Suprapubic skin (tissue), 4 donors: ENCODE measurements around the gene SV2C. TPM values are rescaled to one million over a fixed set of nuclear protein-coding genes. Genes with fewer than 3 reads are reported as not detected.

Experiments
- DNase-seq, 2 donors: peaks; one replicate each; pipeline ENCODE4 v3.0.0-alpha.2; 2019; ENCODE audit warnings: low spot score in 2 of 2
- H3K27ac ChIP-seq: fragments of 200-600 bp; sonication (generic); one replicate; pipeline ENCODE4 v1.5.1; 2019
- H3K27me3 ChIP-seq: fragments of 200-600 bp; sonication (generic); one replicate; pipeline ENCODE4 v1.5.1; 2019
- H3K36me3 ChIP-seq: fragments of 200-600 bp; sonication (generic); one replicate; pipeline ENCODE4 v1.5.1; 2019
- H3K4me1 ChIP-seq: fragments of 200-600 bp; sonication (generic); one replicate; pipeline ENCODE4 v1.5.1; 2019
- H3K4me3 ChIP-seq: fragments of 200-600 bp; sonication (generic); one replicate; pipeline ENCODE4 v1.5.1; 2019; ENCODE audit warnings: mild to moderate bottlenecking
- H3K9me3 ChIP-seq: fragments of 200-600 bp; sonication (generic); one replicate; pipeline ENCODE4 v1.5.1; 2019
- EP300 ChIP-seq: sonication (generic); formaldehyde crosslinking; IDR thresholded peaks from one replicate; pipeline ENCODE4 v1.6.1; 2017; ENCODE audit warnings: antibody characterized with exemption
- POLR2A ChIP-seq, 2 donors: fragments of 450-650 bp; IDR thresholded peaks; one replicate each; pipeline ENCODE4 v1.6.1; 2017; ENCODE audit warnings: antibody characterized with exemption in 2 of 2, mild to moderate bottlenecking in 2 of 2, moderate library complexity in 2 of 2
- POLR2AphosphoS5 ChIP-seq, 3 donors: sonication (generic); formaldehyde crosslinking; IDR thresholded peaks; one replicate each; pipeline ENCODE4 v1.6.1; 2017; ENCODE audit warnings: antibody characterized with exemption in 3 of 3
- WGBS: methylation state at CpG from one replicate; pipeline ENCODE4 v1.1.5; 2018; 5-methylcytosine and 5-hydroxymethylcytosine counted together
- total RNA-seq, 4 donors: library from RNA; depleted of rRNA; stranded (reverse); fragments of >200 nt; gene quantifications; one replicate each; pipeline ENCODE4 v1.1.0, GENCODE V29; 2016
- TF ChIP-seq, protein P1 (sequence below), 2 donors: fragments of 200-600 bp in 1 of 2; fragments of 450-650 bp in 1 of 2; sonication (generic) in 1 of 2; IDR thresholded peaks; one replicate each; pipeline ENCODE4 v1.5.1; 2016 to 2019; ENCODE audit warnings: antibody characterized with exemption in 2 of 2, mild to moderate bottlenecking in 1 of 2, moderate library complexity in 1 of 2

The SV2C gene
- total RNA-seq, 4 donors from 2014 or later, result 0.16 to 0.30 (median 0.23) TPM; not detected in 1

- Histone ChIP-seq H3K4me3 (no peak overlapping the region), H3K27me3 (no peaks in the 10 kb centered on the region), H3K36me3 (no peaks in the 10 kb centered on the region), H3K9me3 (no peaks in the 10 kb centered on the region), H3K4me1 (no peaks in the 10 kb centered on the region), H3K27ac (no peak overlapping the region)
- TF ChIP-seq, protein P1, sequence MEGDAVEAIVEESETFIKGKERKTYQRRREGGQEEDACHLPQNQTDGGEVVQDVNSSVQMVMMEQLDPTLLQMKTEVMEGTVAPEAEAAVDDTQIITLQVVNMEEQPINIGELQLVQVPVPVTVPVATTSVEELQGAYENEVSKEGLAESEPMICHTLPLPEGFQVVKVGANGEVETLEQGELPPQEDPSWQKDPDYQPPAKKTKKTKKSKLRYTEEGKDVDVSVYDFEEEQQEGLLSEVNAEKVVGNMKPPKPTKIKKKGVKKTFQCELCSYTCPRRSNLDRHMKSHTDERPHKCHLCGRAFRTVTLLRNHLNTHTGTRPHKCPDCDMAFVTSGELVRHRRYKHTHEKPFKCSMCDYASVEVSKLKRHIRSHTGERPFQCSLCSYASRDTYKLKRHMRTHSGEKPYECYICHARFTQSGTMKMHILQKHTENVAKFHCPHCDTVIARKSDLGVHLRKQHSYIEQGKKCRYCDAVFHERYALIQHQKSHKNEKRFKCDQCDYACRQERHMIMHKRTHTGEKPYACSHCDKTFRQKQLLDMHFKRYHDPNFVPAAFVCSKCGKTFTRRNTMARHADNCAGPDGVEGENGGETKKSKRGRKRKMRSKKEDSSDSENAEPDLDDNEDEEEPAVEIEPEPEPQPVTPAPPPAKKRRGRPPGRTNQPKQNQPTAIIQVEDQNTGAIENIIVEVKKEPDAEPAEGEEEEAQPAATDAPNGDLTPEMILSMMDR (IDR thresholded peaks at IDR 0.05), result no peak
- no peak for TF ChIP-seq EP300
- no peak for DNase-seq
- 0% methylated on average over 2 of the region's 2 CpGs for WGBS
These were observed 140.5 kb downstream of the SV2C start for GRCh38 chr5:76223696-76224095.

- no peak for DNase-seq
- Histone ChIP-seq H3K4me3 (no peak overlapping the region), H3K36me3 (no peaks in the 10 kb centered on the region), H3K9me3 (no peaks in the 10 kb centered on the region), H3K27ac (no peak overlapping the region), H3K27me3 (no peaks in the 10 kb centered on the region), H3K4me1 (no peaks in the 10 kb centered on the region)
- 57% methylated on average over 1 of the region's 1 CpG for WGBS
- TF ChIP-seq EP300 (no peak), POLR2AphosphoS5 (IDR thresholded peaks at IDR 0.05) (no peak), POLR2A (IDR thresholded peaks at IDR 0.05) (no peak)
- TF ChIP-seq, protein P1 (IDR thresholded peaks at IDR 0.05), result no peak
These were observed 141.7 kb downstream of the SV2C start for GRCh38 chr5:76224898-76225297.

GRCh38 chr5:76225336-76225735, 142.2 kb downstream of the SV2C start:
- H3K36me3 ChIP-seq, result no peaks in the 10 kb centered on the region
- TF ChIP-seq EP300, result no peak
- 71% methylated on average over 2 of the region's 2 CpGs for WGBS
- DNase-seq, result no peak
- no peak overlapping the region for H3K4me3 ChIP-seq
- no peak overlapping the region for H3K27ac ChIP-seq
- H3K27me3 ChIP-seq, result no peaks in the 10 kb centered on the region
- no peaks in the 10 kb centered on the region for H3K9me3 ChIP-seq
- H3K4me1 ChIP-seq, result no peaks in the 10 kb centered on the region

GRCh38 chr5:76229900-76230299, 146.7 kb downstream of the SV2C start:
- no peak overlapping the region for H3K27ac ChIP-seq
- H3K27me3 ChIP-seq, result no peaks in the 10 kb centered on the region
- H3K9me3 ChIP-seq, result no peaks in the 10 kb centered on the region
- H3K4me3 ChIP-seq, result no peak overlapping the region
- DNase-seq, result no peak
- WGBS, result 70% methylated on average over 3 of the region's 3 CpGs
- TF ChIP-seq POLR2AphosphoS5 (IDR thresholded peaks at IDR 0.05) (no peak), EP300 (no peak), POLR2A (IDR thresholded peaks at IDR 0.05) (no peak)
- TF ChIP-seq, protein P1 (IDR thresholded peaks at IDR 0.05), result no peak
- no peaks in the 10 kb centered on the region for H3K36me3 ChIP-seq
- H3K4me1 ChIP-seq, result no peaks in the 10 kb centered on the region

DNA sequence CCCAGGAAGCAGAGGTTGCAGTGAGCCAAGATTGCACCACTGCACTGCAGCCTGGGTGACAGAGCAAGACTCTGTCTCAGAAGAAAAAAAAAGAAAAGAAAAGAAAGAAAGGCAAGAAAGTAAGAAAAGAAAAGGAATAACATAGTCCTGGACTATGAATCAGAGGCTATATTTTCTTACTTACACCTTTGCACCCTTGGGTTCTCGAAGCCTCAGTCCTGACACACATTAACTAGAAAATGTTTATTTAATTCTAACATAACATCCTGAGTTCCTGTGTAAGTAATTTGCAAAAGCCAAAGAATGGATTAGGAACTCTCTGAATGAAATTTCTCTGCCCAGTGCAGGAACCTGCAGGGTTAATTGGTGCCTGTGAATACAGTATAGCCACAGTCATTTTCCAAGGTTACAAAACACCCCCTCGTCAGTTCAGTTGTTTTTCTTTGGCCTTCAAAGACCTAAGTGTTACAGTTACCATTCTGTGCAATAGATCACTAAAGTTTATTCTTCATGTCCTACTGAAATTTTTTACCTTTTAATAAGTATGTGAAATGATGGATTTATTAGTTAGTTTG, 147.6 kb downstream of the SV2C start:
- Histone ChIP-seq H3K27ac (no peak overlapping the region), H3K4me3 (no peak overlapping the region), H3K9me3 (no peaks in the 10 kb centered on the region), H3K27me3 (no peaks in the 10 kb centered on the region), H3K36me3 (no peaks in the 10 kb centered on the region), H3K4me1 (no peaks in the 10 kb centered on the region)
- DNase-seq, result no peak
- WGBS, result 60% methylated on average over 2 of the region's 2 CpGs
- TF ChIP-seq POLR2AphosphoS5 (IDR thresholded peaks at IDR 0.05) (no peak), POLR2A (IDR thresholded peaks at IDR 0.05) (no peak), EP300 (no peak)
- TF ChIP-seq, protein P1 (IDR thresholded peaks at IDR 0.05), result no peak

DNA sequence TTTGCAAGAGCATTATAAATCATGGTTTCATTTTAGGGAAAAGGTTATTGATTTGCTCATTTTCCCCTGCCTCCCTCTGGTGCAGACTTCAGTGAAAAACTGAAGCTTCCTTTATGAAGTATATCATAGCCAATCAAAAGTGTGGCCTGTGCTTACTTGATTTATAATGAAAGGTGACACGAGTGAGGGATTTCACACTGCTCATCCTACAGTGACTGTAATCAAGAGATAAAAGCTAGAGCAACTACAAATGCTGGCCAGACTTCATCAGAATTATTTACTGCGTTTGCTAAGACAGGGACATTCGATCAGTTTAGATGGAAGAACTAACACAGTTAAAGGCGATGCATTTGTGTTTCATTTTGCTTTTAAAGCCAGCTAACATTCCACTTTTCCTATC, 151.5 kb downstream of the SV2C start:
- WGBS, result 61% methylated on average over 4 of the region's 4 CpGs
- DNase-seq, result no peak

More for the DNA sequence above, 151.5 kb downstream of the SV2C start:
- H3K4me1 ChIP-seq, result no peaks in the 10 kb centered on the region
- H3K9me3 ChIP-seq, result no peaks in the 10 kb centered on the region
- TF ChIP-seq POLR2A (IDR thresholded peaks at IDR 0.05), result no peak
- no peak for TF ChIP-seq POLR2AphosphoS5 (IDR thresholded peaks at IDR 0.05)
- no peak for TF ChIP-seq EP300
- TF ChIP-seq, protein P1 (IDR thresholded peaks at IDR 0.05), result no peak
- H3K27ac ChIP-seq, result no peak overlapping the region
- H3K4me3 ChIP-seq, result no peak overlapping the region
- no peaks in the 10 kb centered on the region for H3K27me3 ChIP-seq
- no peaks in the 10 kb centered on the region for H3K36me3 ChIP-seq
